Astrocyte (in vitro differentiated cells and primary cell): ENCODE measurements around the gene BOLL. TPM values are rescaled to one million over a fixed set of nuclear protein-coding genes. Genes with fewer than 3 reads are reported as not detected.

Source experiments
- DNase-seq: peaks from one replicate; pipeline ENCODE4 v3.0.0-alpha.2; 2010; ENCODE audit warnings: low read depth
- FAIRE-seq: peaks from 2 replicates; lab custom pipeline; 2011; peaks lifted over from hg19 to GRCh38; lab: Jason Lieb, UNC
- H2AFZ ChIP-seq: 2 replicates; pipeline ENCODE4 v1.6.0; 2012; ENCODE audit warnings: low read depth, low read length, inconsistent platforms
- H3K27ac ChIP-seq: 2 replicates; pipeline ENCODE4 v1.5.1; 2011; ENCODE audit warnings: low read depth, low read length, inconsistent platforms
- H3K27me3 ChIP-seq: 2 replicates; pipeline ENCODE4 v1.6.0; 2011; ENCODE audit warnings: low read length, inconsistent platforms; ENCODE audit not compliant: insufficient read depth
- H3K36me3 ChIP-seq: 2 replicates; pipeline ENCODE4 v1.5.1; 2011; ENCODE audit warnings: low read length, inconsistent platforms; ENCODE audit not compliant: insufficient read depth
- H3K4me1 ChIP-seq: 2 replicates; pipeline ENCODE4 v1.5.1; 2011; ENCODE audit warnings: low read length, inconsistent platforms; ENCODE audit not compliant: insufficient read depth
- H3K4me2 ChIP-seq: 2 replicates; pipeline ENCODE4 v1.6.0; 2012; ENCODE audit warnings: low read length, inconsistent platforms
- H3K4me3 ChIP-seq: 2 replicates; pipeline ENCODE4 v1.5.1; 2011; ENCODE audit warnings: low read depth, mild to moderate bottlenecking, low read length, inconsistent platforms; ENCODE audit not compliant: insufficient read depth
- H3K79me2 ChIP-seq: 2 replicates; pipeline ENCODE4 v1.6.0; 2012; ENCODE audit warnings: mild to moderate bottlenecking, low read length, inconsistent platforms; ENCODE audit not compliant: insufficient read depth
- H3K9ac ChIP-seq: 2 replicates; pipeline ENCODE4 v1.6.0; 2012; ENCODE audit warnings: mild to moderate bottlenecking, low read length, inconsistent platforms
- H3K9me3 ChIP-seq: 2 replicates; pipeline ENCODE4 v1.5.1; 2012; ENCODE audit warnings: low read depth, mild to moderate bottlenecking, low read length, inconsistent platforms; ENCODE audit not compliant: insufficient read depth
- H4K20me1 ChIP-seq: 2 replicates; pipeline ENCODE4 v1.6.0; 2012; ENCODE audit warnings: low read length, inconsistent platforms; ENCODE audit not compliant: insufficient read depth
- H3K27ac Mint-ChIP-seq: one replicate; pipeline ENCODE4 v1.8.0; 2021; ENCODE audit warnings: mild to moderate bottlenecking, mixed read lengths; ENCODE audit not compliant: unreplicated experiment
- H3K27me3 Mint-ChIP-seq: one replicate; pipeline ENCODE4 v1.8.0; 2021; ENCODE audit warnings: low read depth, mixed read lengths; ENCODE audit not compliant: unreplicated experiment
- H3K36me3 Mint-ChIP-seq: one replicate; pipeline ENCODE4 v1.8.0; 2021; ENCODE audit warnings: low read depth, mixed read lengths; ENCODE audit not compliant: unreplicated experiment
- H3K4me1 Mint-ChIP-seq: one replicate; pipeline ENCODE4 v1.8.0; 2021; ENCODE audit warnings: low read depth, mixed read lengths; ENCODE audit not compliant: unreplicated experiment
- H3K4me3 Mint-ChIP-seq: one replicate; pipeline ENCODE4 v1.8.0; 2021; ENCODE audit warnings: mild to moderate bottlenecking, moderate library complexity, mixed read lengths; ENCODE audit not compliant: unreplicated experiment
- H3K9me3 Mint-ChIP-seq: one replicate; pipeline ENCODE4 v1.8.0; 2021; ENCODE audit warnings: mild to moderate bottlenecking, mixed read lengths; ENCODE audit not compliant: unreplicated experiment
- CTCF ChIP-seq: IDR thresholded peaks from 2 replicates; pipeline ENCODE4 v1.5.1; 2011; ENCODE audit warnings: low read depth, mild to moderate bottlenecking, inconsistent platforms, low read length, moderate library complexity; ENCODE audit not compliant: insufficient read depth
- EZH2 ChIP-seq: IDR thresholded peaks from 2 replicates; pipeline ENCODE4 v1.6.1; 2012; ENCODE audit warnings: mild to moderate bottlenecking, low read length, inconsistent platforms; ENCODE audit not compliant: insufficient read depth
- total RNA-seq: library from RNA; stranded (reverse); gene quantifications from 2 replicates; pipeline ENCODE4 v1.2.1, GENCODE V29; 2021

The BOLL gene
- total RNA-seq, 1 donor from 2014 or later = not detected

- Histone ChIP-seq H3K9ac (no peak overlapping the region), H3K4me3 (no peak overlapping the region), H3K27me3 (no peaks in the 10 kb centered on the region), H3K9me3 (no peaks in the 10 kb centered on the region), H4K20me1 (no peaks in the 10 kb centered on the region), H3K4me2 (no peak overlapping the region), H3K36me3 (no peaks in the 10 kb centered on the region), H2AFZ (no peak overlapping the region), H3K4me1 (no peaks in the 10 kb centered on the region), H3K79me2 (no peaks in the 10 kb centered on the region), H3K27ac (no peak overlapping the region)
- H3K4me3 Mint-ChIP-seq = no peak overlapping the region
- no peaks in the 10 kb centered on the region for H3K36me3 Mint-ChIP-seq
- H3K27ac Mint-ChIP-seq = no peak overlapping the region
- no peaks in the 10 kb centered on the region for H3K4me1 Mint-ChIP-seq
- no peaks in the 10 kb centered on the region for H3K27me3 Mint-ChIP-seq
- peaks cover 4% of the 10 kb centered on the region for H3K9me3 Mint-ChIP-seq
- no peak for DNase-seq
- FAIRE-seq = no peak
- TF ChIP-seq CTCF (no peak), EZH2 (no peak)
Observed at GRCh38 chr2:197727011-197727410, 58.1 kb downstream of the BOLL start.

- Histone ChIP-seq H4K20me1 (no peaks in the 10 kb centered on the region), H3K79me2 (no peaks in the 10 kb centered on the region), H3K27me3 (no peaks in the 10 kb centered on the region), H3K9me3 (no peaks in the 10 kb centered on the region), H3K4me3 (no peak overlapping the region), H3K9ac (no peak overlapping the region), H3K4me2 (no peak overlapping the region), H3K36me3 (no peaks in the 10 kb centered on the region), H2AFZ (no peak overlapping the region), H3K4me1 (no peaks in the 10 kb centered on the region), H3K27ac (no peak overlapping the region)
- no peak for DNase-seq
- FAIRE-seq = no peak
- H3K27ac Mint-ChIP-seq = no peak overlapping the region
- TF ChIP-seq CTCF (no peak), EZH2 (no peak)
- H3K27me3 Mint-ChIP-seq = no peaks in the 10 kb centered on the region
- H3K4me1 Mint-ChIP-seq = no peaks in the 10 kb centered on the region
- H3K4me3 Mint-ChIP-seq = no peak overlapping the region
- H3K9me3 Mint-ChIP-seq = no peaks in the 10 kb centered on the region
- H3K36me3 Mint-ChIP-seq = no peaks in the 10 kb centered on the region
Observed at GRCh38 chr2:197717863-197718262, 67.3 kb downstream of the BOLL start.

GRCh38 chr2:197713271-197713670 is 71.8 kb downstream of the BOLL start:
- no peak for FAIRE-seq
- no peak overlapping the region for H3K4me3 ChIP-seq
- H3K36me3 Mint-ChIP-seq = peaks cover 1% of the 10 kb centered on the region
- H3K9me3 ChIP-seq = no peaks in the 10 kb centered on the region
- H3K27ac Mint-ChIP-seq = no peak overlapping the region
- no peak overlapping the region for H2AFZ ChIP-seq
- H3K4me1 Mint-ChIP-seq = peaks cover 7% of the 10 kb centered on the region
- H3K4me3 Mint-ChIP-seq = no peak overlapping the region
- H3K36me3 ChIP-seq = no peaks in the 10 kb centered on the region
- H3K4me1 ChIP-seq = peaks cover 5% of the 10 kb centered on the region
- H4K20me1 ChIP-seq = peaks cover 8% of the 10 kb centered on the region
- peaks cover 20% of the 10 kb centered on the region for H3K79me2 ChIP-seq
- H3K9ac ChIP-seq = no peak overlapping the region
- no peak for DNase-seq
- no peaks in the 10 kb centered on the region for H3K9me3 Mint-ChIP-seq
- H3K27me3 ChIP-seq = no peaks in the 10 kb centered on the region
- TF ChIP-seq CTCF (no peak), EZH2 (no peak)
- H3K4me2 ChIP-seq = no peak overlapping the region
- no peak overlapping the region for H3K27ac ChIP-seq
- H3K27me3 Mint-ChIP-seq = no peaks in the 10 kb centered on the region
